Upper lobe of left lung (tissue), 4 donors: ENCODE measurements around the gene LHFPL3.

ENCODE experiments used
- CTCF ChIP-seq, 6 experiments: fragments of 450-650 bp in 4 of 6; fragments of 200-600 bp in 2 of 6; sonication (generic) in 2 of 6; IDR thresholded peaks; one replicate each; pipeline ENCODE4 v1.5.1; 2016 to 2019; ENCODE audit warnings: antibody characterized with exemption in 6 of 6
- EP300 ChIP-seq, 4 donors: sonication (generic); formaldehyde crosslinking; IDR thresholded peaks; one replicate each; pipeline ENCODE4 v1.5.1; 2017; ENCODE audit warnings: antibody characterized with exemption in 4 of 4, control low read depth in 2 of 4
- POLR2A ChIP-seq, 4 donors: fragments of 450-650 bp; IDR thresholded peaks; one replicate each; pipeline ENCODE4 v1.5.1; 2016 to 2017; ENCODE audit warnings: antibody characterized with exemption in 4 of 4, mild to moderate bottlenecking in 2 of 4
- POLR2AphosphoS5 ChIP-seq, 2 donors: sonication (generic); formaldehyde crosslinking; IDR thresholded peaks; one replicate each; pipeline ENCODE4 v1.5.1; 2017; ENCODE audit warnings: antibody characterized with exemption in 2 of 2

- TF ChIP-seq POLR2AphosphoS5 (IDR thresholded peaks at IDR 0.05) (no peak), EP300 (IDR thresholded peaks at IDR 0.05) (no peak), CTCF (IDR thresholded peaks at IDR 0.05) (no peak), POLR2A (IDR thresholded peaks at IDR 0.05) (no peak)
These were observed 533.5 kb downstream of the LHFPL3 start for GRCh38 chr7:104861729-104862390.
